Effector memory CD8-positive, alpha-beta T cell (primary cell): Measurements from ENCODE around the gene CACHD1.
"Not testable (repeated sequence)": the region's sequence is repeated elsewhere in the genome, so short reads cannot be mapped to it uniquely, and the experiment has no call there.

Experiments
- ATAC-seq: fragments of 150-1000 bp; cut with Tn5 transposase; replicated peaks from 2 replicates; pipeline ENCODE4 v1.10.0; 2021; ENCODE audit warnings: mild to moderate bottlenecking, moderate library complexity
- DNase-seq, 3 experiments: peaks; one replicate each; pipeline ENCODE4 v3.0.0; 2021
- H3K27ac Mint-ChIP-seq, 2 donors: one replicate each; pipeline ENCODE4 v1.8.0; 2022; ENCODE audit warnings: mild to moderate bottlenecking in 2 of 2, mixed read lengths in 2 of 2, moderate library complexity in 2 of 2
- H3K27me3 Mint-ChIP-seq, 2 donors: one replicate each; pipeline ENCODE4 v1.8.0; 2022; ENCODE audit warnings: mixed read lengths in 2 of 2
- H3K36me3 Mint-ChIP-seq: one replicate; pipeline ENCODE4 v1.8.0; 2022; ENCODE audit warnings: mild to moderate bottlenecking, moderate library complexity, mixed read lengths; ENCODE audit not compliant: insufficient read depth
- H3K4me1 Mint-ChIP-seq, 2 donors: one replicate each; pipeline ENCODE4 v1.8.0; 2022; ENCODE audit warnings: low read depth in 2 of 2, mixed read lengths in 2 of 2
- H3K4me3 Mint-ChIP-seq, 2 donors: one replicate each; pipeline ENCODE4 v1.8.0; 2022; ENCODE audit warnings: mild to moderate bottlenecking in 2 of 2, mixed read lengths in 2 of 2, moderate library complexity in 2 of 2
- H3K9me3 Mint-ChIP-seq, 2 donors: one replicate each; pipeline ENCODE4 v1.8.0; 2022; ENCODE audit warnings: mixed read lengths in 2 of 2

Gene CACHD1

GRCh38 chr1:64511044-64511443, 41.1 kb downstream of the CACHD1 start:
- DNase-seq (no peak), ATAC-seq (no peak)
- H3K4me3 Mint-ChIP-seq, result no peak overlapping the region
- no peak overlapping the region for H3K27ac Mint-ChIP-seq
- H3K27me3 Mint-ChIP-seq, result peaks cover 56 to 57% of the 10 kb centered on the region in 2 donors
- no peaks in the 10 kb centered on the region for H3K9me3 Mint-ChIP-seq
- no peaks in the 10 kb centered on the region for H3K36me3 Mint-ChIP-seq
- H3K4me1 Mint-ChIP-seq, result peaks cover under 1 to 3% of the 10 kb centered on the region in 2 donors

DNA sequence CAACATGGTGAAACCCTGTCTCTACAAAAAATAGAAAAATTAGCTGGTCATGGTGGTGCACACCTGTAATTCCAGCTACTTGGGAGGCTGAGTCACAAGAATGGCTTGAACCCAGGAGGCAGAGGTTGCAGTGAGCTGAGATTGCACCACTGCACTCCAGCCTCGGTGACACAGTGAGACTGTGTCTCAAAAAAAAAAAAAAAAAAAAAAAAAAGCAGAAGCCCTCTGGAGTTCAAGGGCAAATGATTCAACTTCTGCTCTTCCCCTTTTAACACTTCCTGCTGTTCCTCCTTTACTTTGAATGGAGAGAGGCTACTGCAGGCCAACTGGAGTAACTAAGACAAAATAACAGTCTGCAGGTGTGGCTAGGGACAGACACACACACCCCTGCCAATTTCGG, 42.3 kb downstream of the CACHD1 start:
- not testable (repeated sequence) for H3K36me3 Mint-ChIP-seq, H3K9me3 Mint-ChIP-seq, H3K4me3 Mint-ChIP-seq, H3K27ac Mint-ChIP-seq, ATAC-seq, DNase-seq, H3K4me1 Mint-ChIP-seq
- H3K27me3 Mint-ChIP-seq, result peaks cover 45% of the 10 kb centered on the region in 2 donors

- Mint-ChIP-seq H3K27me3 (peaks cover 31 to 32% of the 10 kb centered on the region in 2 donors), H3K36me3 (no peaks in the 10 kb centered on the region), H3K4me1 (no peaks in the 10 kb centered on the region), H3K4me3 (no peak overlapping the region), H3K27ac (no peak overlapping the region), H3K9me3 (no peaks in the 10 kb centered on the region)
- DNase-seq (no peak), ATAC-seq (no peak)
Measured at GRCh38 chr1:64513545-64513944, 43.6 kb downstream of the CACHD1 start.

- no peak for ATAC-seq
- Mint-ChIP-seq H3K4me1 (no peaks in the 10 kb centered on the region), H3K36me3 (no peaks in the 10 kb centered on the region), H3K9me3 (no peaks in the 10 kb centered on the region), H3K4me3 (no peak overlapping the region), H3K27me3 (peaks cover 24 to 25% of the 10 kb centered on the region in 2 donors), H3K27ac (no peak overlapping the region)
- no peak for DNase-seq
Measured at GRCh38 chr1:64514197-64514765, 44.4 kb downstream of the CACHD1 start.

- Mint-ChIP-seq H3K36me3 (no peaks in the 10 kb centered on the region), H3K27me3 (peaks cover 13 to 14% of the 10 kb centered on the region in 2 donors), H3K4me3 (no peak overlapping the region), H3K4me1 (no peaks in the 10 kb centered on the region), H3K27ac (no peak overlapping the region), H3K9me3 (no peaks in the 10 kb centered on the region)
- DNase-seq (no peak), ATAC-seq (no peak)
Measured at GRCh38 chr1:64515427-64515826, 45.5 kb downstream of the CACHD1 start.

GRCh38 chr1:64516301-64516700, 46.4 kb downstream of the CACHD1 start:
- ATAC-seq, result no peak
- H3K27me3 Mint-ChIP-seq, result peaks cover 4 to 8% of the 10 kb centered on the region in 2 donors
- H3K4me1 Mint-ChIP-seq, result no peaks in the 10 kb centered on the region
- no peak overlapping the region for H3K4me3 Mint-ChIP-seq
- DNase-seq, result no peak
- no peaks in the 10 kb centered on the region for H3K9me3 Mint-ChIP-seq
- no peaks in the 10 kb centered on the region for H3K36me3 Mint-ChIP-seq
- H3K27ac Mint-ChIP-seq, result no peak overlapping the region

DNA sequence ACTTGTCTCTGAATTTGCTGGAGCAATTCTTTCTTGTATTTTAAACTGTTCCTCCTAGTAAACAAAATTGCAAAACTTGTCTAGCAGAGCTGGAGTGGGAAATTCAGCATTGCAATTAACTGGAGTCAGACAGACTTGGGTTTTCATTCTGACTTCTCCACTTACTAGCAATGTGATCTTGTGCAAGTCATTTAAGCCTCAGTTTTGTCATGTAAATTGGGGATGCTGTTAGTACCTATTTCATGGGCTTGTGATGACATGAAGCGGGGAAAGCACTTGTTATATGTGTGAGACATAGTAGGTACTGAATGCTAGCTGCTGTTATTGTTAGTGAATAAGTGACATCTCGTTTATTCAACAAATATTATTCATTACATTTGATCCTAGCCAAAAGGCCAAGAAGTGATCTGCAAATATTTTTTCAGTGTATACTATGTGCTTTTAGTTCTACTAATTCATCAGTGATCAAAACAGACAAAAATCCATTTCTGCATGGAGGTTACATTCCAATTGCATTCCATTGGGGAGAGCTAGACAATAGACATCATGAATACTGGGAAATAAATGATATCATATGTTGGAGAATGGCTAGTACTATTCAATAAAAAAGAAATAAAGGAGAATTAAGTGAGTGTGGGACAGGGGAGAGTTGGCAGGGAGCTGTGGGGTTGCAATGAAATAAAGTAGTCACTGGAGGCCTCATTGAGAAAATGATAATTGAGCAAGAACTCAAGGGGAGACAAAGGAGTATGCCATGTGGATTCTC, 47.1 kb downstream of the CACHD1 start:
- H3K36me3 Mint-ChIP-seq, result no peaks in the 10 kb centered on the region
- DNase-seq (no peak), ATAC-seq (no peak)
- H3K27ac Mint-ChIP-seq, result no peak overlapping the region
- peaks cover 0 to 8% of the 10 kb centered on the region in 2 donors for H3K27me3 Mint-ChIP-seq
- H3K4me1 Mint-ChIP-seq, result no peaks in the 10 kb centered on the region
- H3K4me3 Mint-ChIP-seq, result no peak overlapping the region
- H3K9me3 Mint-ChIP-seq, result no peaks in the 10 kb centered on the region

DNA sequence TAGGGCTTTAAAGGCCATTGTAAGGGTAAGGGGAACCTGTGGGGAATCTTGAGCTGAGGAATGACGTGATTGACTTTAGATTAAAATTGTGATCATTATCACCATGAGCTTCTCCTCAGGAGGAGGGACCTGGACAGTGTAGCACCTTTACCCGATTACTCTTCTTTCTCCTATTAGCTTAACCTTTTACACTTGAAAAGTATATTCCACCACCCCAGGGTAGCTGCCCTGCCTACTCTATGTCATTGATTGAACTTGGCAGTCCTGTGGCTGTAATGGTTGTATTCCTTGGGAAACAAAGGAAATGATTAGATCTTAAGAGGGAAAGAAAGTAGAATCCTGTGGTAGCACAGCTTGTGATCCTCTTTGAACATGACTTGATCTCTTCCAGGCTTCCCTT, 47.7 kb downstream of the CACHD1 start:
- Mint-ChIP-seq H3K36me3 (no peaks in the 10 kb centered on the region), H3K27ac (no peak overlapping the region), H3K4me1 (no peaks in the 10 kb centered on the region), H3K4me3 (no peak overlapping the region), H3K9me3 (no peaks in the 10 kb centered on the region), H3K27me3 (peaks cover 0 to 7% of the 10 kb centered on the region in 2 donors)
- ATAC-seq (no peak), DNase-seq (no peak)

DNA sequence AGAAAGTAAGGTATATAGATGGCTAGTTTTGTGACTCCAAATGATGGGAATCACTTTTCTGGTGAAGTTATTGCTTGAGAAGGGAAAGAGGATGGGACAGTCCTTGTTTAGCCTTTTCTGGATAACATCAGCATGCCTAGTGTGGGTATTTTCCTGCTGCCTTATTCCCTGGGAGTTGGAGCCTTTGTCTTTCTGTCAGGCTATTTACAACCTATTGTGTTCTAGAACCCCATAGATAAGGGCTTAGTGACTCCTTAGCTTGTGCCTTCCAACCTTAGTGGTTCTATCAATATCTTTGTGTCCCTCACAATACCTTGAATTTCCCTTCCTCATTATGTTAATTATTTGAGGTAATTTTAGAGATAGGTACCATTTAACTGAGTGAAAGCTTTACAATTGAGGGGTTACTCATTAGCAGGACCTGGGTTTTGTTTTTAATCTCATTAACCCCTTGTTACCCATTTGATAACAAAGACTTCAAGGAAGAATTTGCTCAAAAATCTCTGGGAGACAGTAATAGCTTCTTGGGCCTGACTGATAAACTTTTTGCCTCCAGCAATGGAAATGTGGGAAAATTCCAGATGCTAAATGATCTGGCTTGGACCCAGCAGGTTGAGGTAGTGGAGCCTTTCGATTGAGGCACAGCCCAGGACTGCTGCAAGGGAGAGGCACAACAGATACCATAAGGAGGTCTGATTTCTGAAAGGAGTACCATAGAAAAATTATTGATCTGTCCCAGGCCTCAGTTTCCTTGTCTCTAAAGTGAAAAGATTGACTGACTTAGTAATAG, 49.0 kb downstream of the CACHD1 start:
- no peaks in the 10 kb centered on the region for H3K4me1 Mint-ChIP-seq

GRCh38 chr1:64519901-64520300, 50.0 kb downstream of the CACHD1 start:
- H3K4me3 Mint-ChIP-seq, result no peak overlapping the region
- H3K27me3 Mint-ChIP-seq, result peaks cover 0 to 11% of the 10 kb centered on the region in 2 donors
- no peaks in the 10 kb centered on the region for H3K36me3 Mint-ChIP-seq
- H3K4me1 Mint-ChIP-seq, result no peaks in the 10 kb centered on the region
- DNase-seq (no peak), ATAC-seq (no peak)
- no peak overlapping the region for H3K27ac Mint-ChIP-seq
- no peaks in the 10 kb centered on the region for H3K9me3 Mint-ChIP-seq

More for the DNA sequence above, 49.0 kb downstream of the CACHD1 start:
- Mint-ChIP-seq H3K36me3 (no peaks in the 10 kb centered on the region), H3K27me3 (peaks cover 0 to 11% of the 10 kb centered on the region in 2 donors), H3K9me3 (no peaks in the 10 kb centered on the region), H3K27ac (no peak overlapping the region), H3K4me3 (no peak overlapping the region)
- ATAC-seq, result no peak
- DNase-seq, result no peak

GRCh38 chr1:64522740-64523139, 52.8 kb downstream of the CACHD1 start:
- no peak for ATAC-seq
- Mint-ChIP-seq H3K36me3 (no peaks in the 10 kb centered on the region), H3K9me3 (no peaks in the 10 kb centered on the region), H3K4me1 (no peaks in the 10 kb centered on the region), H3K27me3 (peaks cover 19 to 21% of the 10 kb centered on the region in 2 donors), H3K27ac (no peak overlapping the region), H3K4me3 (no peak overlapping the region)
- no peak for DNase-seq

DNA sequence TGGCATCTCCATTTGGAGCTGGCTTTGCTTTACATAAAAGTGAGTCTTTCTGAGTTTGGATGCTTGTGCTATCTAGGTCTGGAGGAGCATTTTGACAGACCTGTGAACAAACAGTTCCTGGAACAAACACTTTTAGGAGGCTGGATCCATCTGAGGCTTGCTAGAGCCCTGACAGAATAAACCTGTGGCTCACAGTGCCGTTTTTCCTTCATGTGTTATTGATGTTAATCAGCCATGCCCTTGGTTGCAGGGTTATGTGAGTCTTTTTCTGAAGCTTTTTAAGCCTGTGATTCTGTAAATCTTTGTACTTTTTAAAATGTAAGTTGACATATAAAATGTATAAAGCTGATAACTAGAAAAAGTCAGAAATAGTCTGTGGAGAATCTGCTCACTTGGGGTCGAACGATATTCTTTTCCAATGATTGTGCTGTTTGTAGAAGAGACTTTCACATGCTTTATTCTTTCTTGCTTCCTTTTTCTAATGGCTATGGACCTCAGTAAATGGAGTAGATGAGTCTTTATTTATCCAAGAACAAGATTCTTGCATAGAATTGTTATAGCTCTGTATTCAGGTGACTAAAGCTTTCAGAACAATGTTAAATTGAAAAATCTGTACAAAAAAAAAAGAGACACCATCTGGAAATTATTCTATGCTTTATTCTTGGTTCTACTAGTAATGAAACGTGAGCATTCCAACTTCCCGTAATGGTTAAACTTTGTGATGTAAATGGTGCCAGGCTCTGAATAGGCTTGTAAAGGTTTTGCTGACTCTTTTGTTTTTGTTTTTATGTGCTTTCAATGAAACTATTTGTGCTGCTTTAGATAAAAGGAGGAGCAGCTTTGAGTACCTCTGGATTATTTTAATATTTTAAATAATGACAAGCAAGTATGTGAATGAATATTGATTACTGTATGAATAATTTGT, 53.7 kb downstream of the CACHD1 start:
- no peaks in the 10 kb centered on the region for H3K4me1 Mint-ChIP-seq
- no peak overlapping the region for H3K27ac Mint-ChIP-seq
- ATAC-seq (no peak), DNase-seq (no peak)
- H3K9me3 Mint-ChIP-seq, result no peaks in the 10 kb centered on the region
- peaks cover 19 to 21% of the 10 kb centered on the region in 2 donors for H3K27me3 Mint-ChIP-seq
- H3K4me3 Mint-ChIP-seq, result no peak overlapping the region
- no peaks in the 10 kb centered on the region for H3K36me3 Mint-ChIP-seq

- Mint-ChIP-seq H3K9me3 (no peaks in the 10 kb centered on the region), H3K4me3 (no peak overlapping the region), H3K27ac (no peak overlapping the region), H3K27me3 (peaks cover 25% of the 10 kb centered on the region in 2 donors), H3K36me3 (no peaks in the 10 kb centered on the region), H3K4me1 (no peaks in the 10 kb centered on the region)
- no peak for ATAC-seq
- no peak for DNase-seq
Measured at GRCh38 chr1:64524614-64525013, 54.7 kb downstream of the CACHD1 start.
